Measurements from ENCODE around the gene PIP4K2A.
A peak's percentile ranks its signal among the peaks of the same experiment; 100 is the strongest.
"Not testable (repeated sequence)": the region's sequence is repeated elsewhere in the genome, so short reads cannot be mapped to it uniquely, and the experiment has no call there.

The PIP4K2A gene

GRCh38 chr10:22714479-22715289 lies at the start of gene PIP4K2A:
PIP4K2A (minus strand) TSS chr10:22714578; CDS start chr10:22714326, 252 bp downstream.
- DNase-seq (ENCODE audit: low read depth in 2 of 2), result peak; percentile 56 to 64

GRCh38 chr10:22761569-22762220 lies 47.3 kb upstream of the PIP4K2A start:
- no peak for DNase-seq (ENCODE audit: low read depth in 2 of 2)

GRCh38 chr10:22760025-22760424 lies 45.6 kb upstream of the PIP4K2A start:
- DNase-seq (ENCODE audit: low read depth in 2 of 2), result no peak

- DNase-seq (ENCODE audit: low read depth in 2 of 2), result no peak
Observed at GRCh38 chr10:22758867-22759266, 44.5 kb upstream of the PIP4K2A start.

- no peak for DNase-seq (ENCODE audit: low read depth in 2 of 2)
Observed at GRCh38 chr10:22754296-22754695, 39.9 kb upstream of the PIP4K2A start.

- DNase-seq (ENCODE audit: low read depth in 2 of 2), result no peak
Observed at GRCh38 chr10:22753786-22754185, 39.4 kb upstream of the PIP4K2A start.

- no peak for DNase-seq (ENCODE audit: low read depth in 2 of 2)
Observed at GRCh38 chr10:22752272-22752889, 38.0 kb upstream of the PIP4K2A start.

GRCh38 chr10:22750131-22750530 lies 35.8 kb upstream of the PIP4K2A start:
- no peak for DNase-seq (ENCODE audit: low read depth in 2 of 2)

GRCh38 chr10:22744858-22745257 lies 30.5 kb upstream of the PIP4K2A start:
- DNase-seq (ENCODE audit: low read depth in 2 of 2), result not testable (repeated sequence)

- no peak for DNase-seq (ENCODE audit: low read depth in 2 of 2)
Observed at GRCh38 chr10:22742678-22743077, 28.3 kb upstream of the PIP4K2A start.

- not testable (repeated sequence) for DNase-seq (ENCODE audit: low read depth in 2 of 2)
Observed at GRCh38 chr10:22741631-22742030, 27.3 kb upstream of the PIP4K2A start.

- DNase-seq (ENCODE audit: low read depth in 2 of 2), result no peak
Observed at GRCh38 chr10:22740180-22740579, 25.8 kb upstream of the PIP4K2A start.

GRCh38 chr10:22737587-22737986 lies 23.2 kb upstream of the PIP4K2A start:
- DNase-seq (ENCODE audit: low read depth in 2 of 2), result no peak

- DNase-seq (ENCODE audit: low read depth in 2 of 2), result no peak
Observed at GRCh38 chr10:22736134-22736533, 21.8 kb upstream of the PIP4K2A start.

GRCh38 chr10:22733992-22734391 lies 19.6 kb upstream of the PIP4K2A start:
- no peak for DNase-seq (ENCODE audit: low read depth in 2 of 2)

GRCh38 chr10:22727663-22728062 lies 13.3 kb upstream of the PIP4K2A start:
- no peak for DNase-seq (ENCODE audit: low read depth in 2 of 2)

GRCh38 chr10:22727112-22727511 lies 12.7 kb upstream of the PIP4K2A start:
- no peak for DNase-seq (ENCODE audit: low read depth in 2 of 2)

GRCh38 chr10:22724773-22725172 lies 10.4 kb upstream of the PIP4K2A start:
- DNase-seq (ENCODE audit: low read depth in 2 of 2), result no peak

GRCh38 chr10:22723783-22724182 lies 9.4 kb upstream of the PIP4K2A start:
- DNase-seq (ENCODE audit: low read depth in 2 of 2), result no peak

GRCh38 chr10:22723343-22723779 lies 9.0 kb upstream of the PIP4K2A start:
- DNase-seq (ENCODE audit: low read depth in 2 of 2), result no peak

- no peak for DNase-seq (ENCODE audit: low read depth in 2 of 2)
Observed at GRCh38 chr10:22722626-22723169, 8.3 kb upstream of the PIP4K2A start.

- DNase-seq (ENCODE audit: low read depth in 2 of 2), result no peak
Observed at GRCh38 chr10:22720667-22721066, 6.3 kb upstream of the PIP4K2A start.

All from stimulated activated CD4-positive, alpha-beta T cell treated with anti-CD3 and anti-CD28 coated beads, Interleukin-12 subunit alpha, Interleukin-12 subunit beta, amount 100 ng/mL, for 24 hours (primary cell).